ENCODE measurements around the gene SNX13.

The SNX13 gene

GRCh38 chr7:17940302-17940883, at the start of gene SNX13:
TSS of gene SNX13 (minus strand) at chr7:17940494. CDS start at chr7:17940295, 199 bp downstream.
- DNase-seq (ENCODE audit: low read depth, low spot score), result peak; percentile 72

- no peak for DNase-seq (ENCODE audit: low read depth, low spot score)
Observed at GRCh38 chr7:17989546-17989945, 49.3 kb upstream of the SNX13 start.

- no peak for DNase-seq (ENCODE audit: low read depth, low spot score)
Observed at GRCh38 chr7:17988858-17989257, 48.6 kb upstream of the SNX13 start.

GRCh38 chr7:17988141-17988540, 47.8 kb upstream of the SNX13 start:
- DNase-seq (ENCODE audit: low read depth, low spot score), result no peak

GRCh38 chr7:17986851-17987250, 46.6 kb upstream of the SNX13 start:
- no peak for DNase-seq (ENCODE audit: low read depth, low spot score)

GRCh38 chr7:17985473-17986239, 45.4 kb upstream of the SNX13 start:
- no peak for DNase-seq (ENCODE audit: low read depth, low spot score)

GRCh38 chr7:17984288-17984687, 44.0 kb upstream of the SNX13 start:
- DNase-seq (ENCODE audit: low read depth, low spot score), result no peak

- DNase-seq (ENCODE audit: low read depth, low spot score), result no peak
Observed at GRCh38 chr7:17983221-17984062, 43.1 kb upstream of the SNX13 start.

- no peak for DNase-seq (ENCODE audit: low read depth, low spot score)
Observed at GRCh38 chr7:17976952-17977351, 36.7 kb upstream of the SNX13 start.

GRCh38 chr7:17971411-17971810, 31.1 kb upstream of the SNX13 start:
- no peak for DNase-seq (ENCODE audit: low read depth, low spot score)

- no peak for DNase-seq (ENCODE audit: low read depth, low spot score)
Observed at GRCh38 chr7:17968791-17969715, 28.8 kb upstream of the SNX13 start.

GRCh38 chr7:17966706-17967105, 26.4 kb upstream of the SNX13 start:
- no peak for DNase-seq (ENCODE audit: low read depth, low spot score)

- DNase-seq (ENCODE audit: low read depth, low spot score), result no peak
Observed at GRCh38 chr7:17965603-17966002, 25.3 kb upstream of the SNX13 start.

- DNase-seq (ENCODE audit: low read depth, low spot score), result no peak
Observed at GRCh38 chr7:17963281-17963680, 23.0 kb upstream of the SNX13 start.

- DNase-seq (ENCODE audit: low read depth, low spot score), result no peak
Observed at GRCh38 chr7:17962652-17963051, 22.4 kb upstream of the SNX13 start.

GRCh38 chr7:17957871-17958270, 17.6 kb upstream of the SNX13 start:
- no peak for DNase-seq (ENCODE audit: low read depth, low spot score)

- DNase-seq (ENCODE audit: low read depth, low spot score), result no peak
Observed at GRCh38 chr7:17952387-17952786, 12.1 kb upstream of the SNX13 start.

GRCh38 chr7:17951742-17952254, 11.5 kb upstream of the SNX13 start:
- DNase-seq (ENCODE audit: low read depth, low spot score), result no peak

GRCh38 chr7:17948526-17949238, 8.4 kb upstream of the SNX13 start:
- no peak for DNase-seq (ENCODE audit: low read depth, low spot score)

- DNase-seq (ENCODE audit: low read depth, low spot score), result no peak
Observed at GRCh38 chr7:17947620-17948019, 7.3 kb upstream of the SNX13 start.

- DNase-seq (ENCODE audit: low read depth, low spot score), result no peak
Observed at GRCh38 chr7:17946591-17946990, 6.3 kb upstream of the SNX13 start.

All from activated naive CD8-positive, alpha-beta T cell treated with anti-CD3 and anti-CD28 coated beads, Interleukin-2, amount 50 U/mL, for 16 hours (primary cell).